ENCODE measurements around the gene GTF3C1. TPM values are rescaled to one million over a fixed set of nuclear protein-coding genes. Genes with fewer than 3 reads are reported as not detected.

Gene GTF3C1
- total and polyA plus RNA-seq, 2 of the 13 experiments (the other 11 are each of a cell fraction or from before 2014, with no cell fraction given), result 29.2 to 72.7 TPM

DNA sequence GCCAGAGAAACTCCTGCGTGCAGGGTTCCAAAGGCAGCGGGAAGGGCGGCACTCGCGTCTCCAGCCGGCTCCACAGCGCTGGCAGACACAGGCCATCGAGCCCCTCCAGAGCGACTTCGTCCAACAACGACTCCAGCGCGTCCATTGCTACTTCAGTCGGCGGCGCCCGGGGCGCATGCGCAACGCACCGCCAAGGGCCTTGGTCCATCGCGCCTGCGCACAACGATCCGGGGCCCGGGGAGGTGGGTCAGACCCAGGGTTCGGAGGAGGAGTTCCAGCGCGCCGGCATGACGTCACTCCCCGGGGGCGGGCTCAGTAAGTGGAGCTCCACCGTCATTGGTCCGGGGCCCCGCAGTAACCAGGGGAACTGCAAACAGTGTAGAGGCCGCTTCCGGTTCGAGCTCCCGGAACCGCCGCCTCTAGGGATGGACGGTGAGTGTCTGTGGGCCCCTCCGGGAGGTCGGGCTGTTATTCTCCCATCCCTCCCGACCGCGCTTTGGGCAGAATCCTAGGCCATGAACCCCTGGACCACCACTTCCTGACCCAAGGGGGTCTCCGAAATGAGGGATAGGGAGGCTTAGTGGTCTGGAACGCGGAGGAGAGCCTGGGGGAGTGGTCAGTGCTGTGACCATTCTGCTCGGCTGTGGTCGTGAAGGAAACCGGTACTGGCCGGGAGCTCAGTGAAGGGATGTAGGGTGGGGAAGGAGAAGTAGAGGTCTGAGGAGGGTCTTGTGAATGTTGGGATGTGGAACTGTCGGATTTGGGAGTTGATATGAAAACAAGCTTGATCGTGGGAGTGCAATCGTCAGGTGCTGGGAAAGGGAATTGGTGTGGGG lies at the start of gene GTF3C1, which contains the start of gene KATNIP (continued):
- TF ChIP-seq ZNF432 (CRISPR knock-in tag; IDR thresholded peaks at IDR 0.05; ENCODE audit: borderline replicate concordance), result no peak
- 0 out of 2 replicates have a peak, but pooled peaks have one; percentile 74 for TF ChIP-seq ZNF619 (CRISPR knock-in tag; IDR thresholded peaks at IDR 0.05)
- TF ChIP-seq, protein P1, sequence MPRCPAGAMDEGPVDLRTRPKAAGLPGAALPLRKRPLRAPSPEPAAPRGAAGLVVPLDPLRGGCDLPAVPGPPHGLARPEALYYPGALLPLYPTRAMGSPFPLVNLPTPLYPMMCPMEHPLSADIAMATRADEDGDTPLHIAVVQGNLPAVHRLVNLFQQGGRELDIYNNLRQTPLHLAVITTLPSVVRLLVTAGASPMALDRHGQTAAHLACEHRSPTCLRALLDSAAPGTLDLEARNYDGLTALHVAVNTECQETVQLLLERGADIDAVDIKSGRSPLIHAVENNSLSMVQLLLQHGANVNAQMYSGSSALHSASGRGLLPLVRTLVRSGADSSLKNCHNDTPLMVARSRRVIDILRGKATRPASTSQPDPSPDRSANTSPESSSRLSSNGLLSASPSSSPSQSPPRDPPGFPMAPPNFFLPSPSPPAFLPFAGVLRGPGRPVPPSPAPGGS (CRISPR knock-in tag; IDR thresholded peaks at IDR 0.05), result peak; percentile 87; the same call in 1 of the 2 replicates
- TF ChIP-seq PHF20 (CRISPR knock-in tag; IDR thresholded peaks at IDR 0.05), result peak; percentile 90
- peak; percentile 32 for TF ChIP-seq ZNF503 (CRISPR knock-in tag; IDR thresholded peaks at IDR 0.05)
- TF ChIP-seq ESRRA (CRISPR knock-in tag; IDR thresholded peaks at IDR 0.05; ENCODE audit: low read depth), result 0 out of 2 replicates have a peak, but pooled peaks have one; percentile 32
- no peak; the same call in 1 of the 2 replicates for TF ChIP-seq SP5 (CRISPR knock-in tag; IDR thresholded peaks at IDR 0.05; ENCODE audit: borderline replicate concordance, low read depth)
- TF ChIP-seq KDM1A (CRISPR knock-in tag; IDR thresholded peaks at IDR 0.05), result no peak
- peak; percentile 57 for TF ChIP-seq ZNF543 (CRISPR knock-in tag; IDR thresholded peaks at IDR 0.05)
- peak; percentile 69; the same call in 1 of the 2 replicates for TF ChIP-seq KLF12 (CRISPR knock-in tag; IDR thresholded peaks at IDR 0.05; ENCODE audit: borderline replicate concordance)
- peak; percentile 35; the same call in 1 of the 2 replicates for TF ChIP-seq RAD21 (CRISPR knock-in tag; IDR thresholded peaks at IDR 0.05)
- TF ChIP-seq ZNF678 (CRISPR knock-in tag; IDR thresholded peaks at IDR 0.05), result 0 out of 2 replicates have a peak, but pooled peaks have one; percentile 36
- TF ChIP-seq ASH2L (IDR thresholded peaks at IDR 0.05; ENCODE audit: insufficient read length, low read depth, low read length), result peak; percentile 90
- TF ChIP-seq KLF9 (CRISPR knock-in tag; IDR thresholded peaks at IDR 0.05; ENCODE audit: low read depth), result peak; percentile 79; the same call in 1 of the 2 replicates
- TF ChIP-seq YEATS4 (CRISPR knock-in tag; IDR thresholded peaks at IDR 0.05; ENCODE audit: borderline replicate concordance), result peak; percentile 62; the same call in 1 of the 2 replicates
- TF ChIP-seq ZNF761 (CRISPR knock-in tag; conservative IDR thresholded peaks at IDR 0.05), result no peak
- TF ChIP-seq ZNF451 (CRISPR knock-in tag; IDR thresholded peaks at IDR 0.05), result peak; percentile 93
- TF ChIP-seq FOXC1 (CRISPR knock-in tag; IDR thresholded peaks at IDR 0.05; ENCODE audit: borderline replicate concordance), result peak; percentile 83
- peak; percentile 10; the same call in 1 of the 2 replicates for TF ChIP-seq POGZ (CRISPR knock-in tag; IDR thresholded peaks at IDR 0.05)
- no peak for TF ChIP-seq FOXP1 (IDR thresholded peaks at IDR 0.05)
- no peak for TF ChIP-seq FOXP1 (CRISPR knock-in tag; IDR thresholded peaks at IDR 0.05)
- TF ChIP-seq ZNF782 (CRISPR knock-in tag; IDR thresholded peaks at IDR 0.05; ENCODE audit: borderline replicate concordance), result peak; percentile 12; the same call in 1 of the 2 replicates
- TF ChIP-seq, protein P2, sequence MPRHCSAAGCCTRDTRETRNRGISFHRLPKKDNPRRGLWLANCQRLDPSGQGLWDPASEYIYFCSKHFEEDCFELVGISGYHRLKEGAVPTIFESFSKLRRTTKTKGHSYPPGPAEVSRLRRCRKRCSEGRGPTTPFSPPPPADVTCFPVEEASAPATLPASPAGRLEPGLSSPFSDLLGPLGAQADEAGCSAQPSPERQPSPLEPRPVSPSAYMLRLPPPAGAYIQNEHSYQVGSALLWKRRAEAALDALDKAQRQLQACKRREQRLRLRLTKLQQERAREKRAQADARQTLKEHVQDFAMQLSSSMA (CRISPR knock-in tag; IDR thresholded peaks at IDR 0.05), result no peak
- 0 out of 2 replicates have a peak, but pooled peaks have one; percentile 13 for TF ChIP-seq PBX3 (CRISPR knock-in tag; IDR thresholded peaks at IDR 0.05; ENCODE audit: borderline replicate concordance)
- no peak for TF ChIP-seq ZNF737 (CRISPR knock-in tag; IDR thresholded peaks at IDR 0.05; ENCODE audit: borderline replicate concordance)
- no peak for TF ChIP-seq HNRNPUL1 (IDR thresholded peaks at IDR 0.05; ENCODE audit: low read depth, low read length)

Data from HepG2 (cell line).